GM18499 (cell line): ENCODE results near the gene TCF15.
"Not testable (repeated sequence)": the region's sequence is repeated elsewhere in the genome, so short reads cannot be mapped to it uniquely, and the experiment has no call there.

Source experiments
- ATAC-seq: cut with Tn5 transposase; IDR thresholded peaks from one replicate; pipeline ENCODE4 v1.9.1; 2021; ENCODE audit warnings: moderate number of reproducible peaks; ENCODE audit not compliant: insufficient read depth, unreplicated experiment

Gene TCF15

DNA sequence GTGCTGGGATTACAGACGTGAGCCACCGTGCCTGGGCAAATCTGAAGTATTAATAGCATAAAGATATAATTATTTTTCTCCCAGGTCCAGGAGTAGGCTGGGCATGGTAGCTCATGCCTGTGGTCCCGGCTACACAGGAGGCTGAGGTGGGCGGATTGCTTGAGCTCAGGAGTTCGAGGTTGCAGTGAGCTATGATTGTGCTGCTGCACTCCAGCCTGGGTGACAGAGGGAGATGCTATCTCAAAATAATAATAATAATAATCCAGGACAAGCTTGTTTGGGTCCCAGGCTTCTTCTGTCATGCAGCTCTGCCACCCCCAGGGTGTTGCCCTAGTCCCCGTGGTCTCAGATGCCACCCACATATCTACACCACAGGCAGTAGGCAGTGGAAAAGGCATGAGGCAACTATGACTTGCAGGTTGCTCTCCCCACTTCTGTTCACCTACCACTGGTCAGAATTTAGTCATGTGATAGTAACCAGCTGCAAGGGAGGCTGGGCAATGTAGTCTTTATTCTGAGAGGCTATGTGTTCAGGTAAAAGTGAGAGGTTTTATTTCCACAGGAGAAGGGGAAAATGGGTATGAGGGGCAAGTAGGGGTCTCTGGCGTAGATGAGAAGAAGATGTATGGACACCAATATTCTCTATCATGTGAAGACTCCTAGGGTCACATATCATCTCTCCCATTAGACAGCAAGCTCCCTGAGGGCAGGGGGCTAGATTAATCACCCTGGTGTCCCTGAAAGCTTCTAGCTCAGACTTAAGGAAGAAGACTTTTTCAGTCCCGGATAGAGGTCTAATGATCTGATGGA, 25.7 kb downstream of the TCF15 start:
- no peak for ATAC-seq

DNA sequence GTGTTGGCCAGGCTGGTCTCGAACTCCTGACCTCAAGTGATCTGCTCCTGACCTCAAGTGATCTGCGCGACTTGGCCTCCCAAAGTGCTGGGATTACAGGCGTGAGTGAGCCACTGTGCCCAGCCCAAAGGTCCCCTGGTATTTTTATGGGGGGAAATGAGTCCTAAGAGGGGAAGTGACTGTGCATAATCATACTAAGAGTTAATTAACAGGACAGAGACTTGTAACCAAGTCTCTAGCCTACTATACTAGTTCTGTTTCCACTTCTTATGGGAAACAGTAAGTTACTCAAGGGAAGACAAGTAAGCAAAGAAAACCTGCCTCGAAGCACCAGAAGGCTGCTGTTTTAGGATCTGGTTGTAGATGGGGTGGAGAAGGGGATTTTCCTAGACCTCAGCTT, 27.9 kb downstream of the TCF15 start:
- ATAC-seq = no peak

- not testable (repeated sequence) for ATAC-seq
These were observed 31.0 kb downstream of the TCF15 start for GRCh38 chr20:578940-579690.

- ATAC-seq = no peak
These were observed 32.8 kb downstream of the TCF15 start for GRCh38 chr20:577167-577791.

- ATAC-seq = no peak
These were observed 34.0 kb downstream of the TCF15 start for GRCh38 chr20:576156-576555.

DNA sequence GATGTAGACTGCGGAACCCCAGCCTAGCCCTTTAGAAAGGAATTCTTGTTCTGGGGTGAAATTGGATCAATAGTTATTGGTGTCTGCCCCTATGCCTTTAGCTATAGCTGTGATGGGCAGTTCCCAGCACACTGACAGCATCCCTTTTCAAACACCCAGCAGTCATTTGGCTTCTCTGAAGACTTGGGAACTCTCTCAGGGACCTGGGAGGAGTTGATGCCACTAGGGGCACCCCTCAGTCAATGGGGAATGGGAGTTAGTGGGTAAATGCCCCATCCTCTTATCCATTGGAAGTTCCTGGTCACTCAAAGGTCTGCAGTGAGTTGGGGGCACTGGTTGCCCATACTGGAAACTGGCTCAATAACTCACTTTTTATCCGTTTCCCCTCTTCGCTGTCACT, 34.9 kb downstream of the TCF15 start:
- ATAC-seq = no peak

GRCh38 chr20:574297-574942, 35.7 kb downstream of the TCF15 start:
- ATAC-seq = no peak

- no peak for ATAC-seq
These were observed 36.5 kb downstream of the TCF15 start for GRCh38 chr20:573414-574296.

DNA sequence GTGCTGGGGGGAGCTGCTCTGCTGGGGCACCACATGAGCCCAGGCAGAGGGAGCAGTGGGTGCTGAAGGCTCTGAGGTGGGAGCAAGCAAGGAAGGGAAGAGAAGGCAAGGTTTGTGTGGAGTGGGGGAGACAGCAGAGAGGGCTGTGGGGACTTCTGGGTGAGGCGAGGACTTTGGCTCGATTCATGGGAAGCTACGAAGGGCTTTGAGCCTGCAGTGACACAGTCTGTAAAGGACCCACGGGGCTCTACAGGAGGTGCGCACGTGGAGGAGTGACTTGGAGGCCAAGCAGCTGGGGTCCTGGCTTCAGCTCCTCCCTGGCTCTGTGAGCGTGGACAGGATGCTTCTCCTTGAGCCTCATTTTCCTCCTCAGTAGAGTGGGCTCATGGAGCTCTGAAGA, 37.4 kb downstream of the TCF15 start:
- ATAC-seq = no peak

GRCh38 chr20:571754-572441, 38.2 kb downstream of the TCF15 start:
- no peak for ATAC-seq

GRCh38 chr20:568673-569415, 41.3 kb downstream of the TCF15 start:
- ATAC-seq = no peak

DNA sequence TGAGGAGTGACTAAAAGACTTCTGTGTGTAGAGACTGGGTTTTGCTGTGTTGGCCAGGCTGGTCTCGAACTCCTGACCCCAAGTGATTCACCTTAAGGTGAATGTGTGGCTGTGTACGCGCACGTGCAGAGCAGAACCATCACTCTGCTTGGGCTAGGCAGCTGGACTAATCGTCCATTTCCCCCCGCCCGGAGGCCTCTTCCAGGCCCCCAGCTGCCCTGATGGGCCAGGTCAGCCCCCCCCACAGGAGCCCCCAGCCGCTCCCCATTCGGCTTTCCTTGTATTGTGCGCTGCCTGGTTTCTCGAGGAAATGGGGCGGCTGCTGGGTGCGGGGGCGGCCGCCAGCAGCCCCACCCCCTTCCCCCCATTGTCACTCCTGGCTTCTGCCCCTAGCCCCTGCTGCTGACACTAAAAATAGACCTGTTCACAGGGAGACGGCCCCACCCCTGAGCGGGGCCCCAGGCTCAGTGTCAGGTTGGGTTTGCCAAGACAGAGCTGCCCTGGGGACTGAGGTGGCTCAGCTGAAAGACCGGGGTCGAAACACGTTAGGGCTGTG, 41.9 kb downstream of the TCF15 start:
- no peak for ATAC-seq

DNA sequence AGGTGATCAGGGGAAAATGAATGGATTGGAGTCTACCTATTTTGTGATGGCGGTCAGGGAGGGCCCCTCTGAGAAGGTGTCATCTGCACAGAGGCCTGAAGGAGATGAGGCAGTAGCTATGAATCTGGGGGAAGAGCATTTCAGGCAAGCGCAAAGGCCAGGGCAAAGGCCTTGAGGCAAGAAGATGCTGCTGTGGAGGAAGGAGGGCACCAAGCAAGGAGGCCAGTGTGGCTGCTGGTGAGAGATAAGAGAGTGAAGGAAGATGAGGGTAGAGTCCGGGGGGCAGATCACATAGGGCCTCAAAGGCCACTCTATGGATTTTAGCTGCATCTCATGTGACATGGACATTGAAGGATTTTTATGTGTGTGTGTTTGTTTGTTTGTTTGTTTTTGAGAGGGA, 45.9 kb downstream of the TCF15 start:
- ATAC-seq = no peak

- no peak for ATAC-seq
These were observed 46.9 kb downstream of the TCF15 start for GRCh38 chr20:563187-563586.

- ATAC-seq = no peak
These were observed 47.7 kb downstream of the TCF15 start for GRCh38 chr20:562232-562897.

- no peak for ATAC-seq
These were observed 48.5 kb downstream of the TCF15 start for GRCh38 chr20:561437-562231.

- no peak for ATAC-seq
These were observed 49.4 kb downstream of the TCF15 start for GRCh38 chr20:560680-561079.
